SH-SY5Y (cell line): Measurements from ENCODE around the gene RNF44.

ENCODE experiments used
- GATA2 ChIP-seq: IDR thresholded peaks from 2 replicates; pipeline ENCODE4 v1.6.1; 2011; ENCODE audit warnings: mild to moderate bottlenecking, low read depth, low read length
- GATA3 ChIP-seq: IDR thresholded peaks from 2 replicates; pipeline ENCODE4 v1.6.1; 2011; ENCODE audit warnings: low read depth, mild to moderate bottlenecking, low read length, moderate library complexity

Gene RNF44

DNA sequence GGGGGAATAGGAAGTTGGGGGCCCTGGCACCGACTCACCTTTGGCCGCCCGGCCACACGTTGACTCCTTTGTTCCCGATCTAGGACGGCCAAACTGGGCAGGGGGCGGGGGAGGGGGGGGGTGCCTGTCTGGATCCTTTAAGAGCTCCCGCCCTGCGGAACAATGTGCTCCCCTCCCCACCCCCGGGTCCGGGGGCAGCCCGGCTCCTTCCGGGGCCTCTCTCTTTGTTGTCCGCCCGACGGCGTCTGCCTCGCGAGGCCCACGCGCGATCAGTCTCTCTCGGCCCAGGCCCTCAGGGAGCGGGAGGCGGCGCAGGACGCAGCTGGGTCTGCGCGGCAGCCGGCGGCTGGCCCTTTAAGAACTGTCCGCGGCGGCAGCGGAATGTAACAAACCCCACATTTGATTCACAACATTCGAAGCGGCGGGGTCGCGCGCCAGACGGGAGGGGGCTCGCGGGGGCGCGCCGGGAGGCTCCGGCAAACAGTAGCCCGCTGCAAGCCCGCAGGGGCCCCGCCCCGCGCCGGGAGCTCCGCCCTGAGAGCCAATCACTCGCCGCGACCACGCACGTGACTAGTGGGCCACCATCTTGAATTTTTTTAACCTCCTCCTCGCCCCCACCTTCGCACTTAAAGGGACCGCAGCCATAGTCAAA lies at the start of gene RNF44:
RNF44 (minus strand) TSS at position 501 of the 652 bp plus-strand sequence. CDS start 4,930 bp downstream, outside the sequence.
- TF ChIP-seq GATA3 (no peak), GATA2 (no peak)

DNA sequence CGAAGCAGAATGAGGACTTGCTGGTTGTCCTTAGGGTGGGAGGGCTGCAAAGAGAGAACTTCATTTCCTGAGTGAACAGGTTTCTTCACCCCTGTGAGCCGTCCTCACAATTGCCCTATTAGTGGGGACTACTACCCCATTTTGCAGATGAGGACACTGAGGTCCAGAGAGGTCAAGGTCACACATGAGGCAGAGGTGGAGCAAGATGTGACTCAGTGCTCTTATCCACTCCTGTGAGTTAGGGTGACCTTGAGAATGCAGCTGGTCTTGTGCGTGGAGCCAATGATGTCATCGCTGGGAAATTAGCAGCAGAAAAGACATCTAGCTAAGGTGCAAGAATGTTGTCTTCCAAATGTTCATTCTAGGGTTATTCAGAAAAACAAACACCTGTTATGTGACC lies 45.9 kb upstream of the RNF44 start:
- TF ChIP-seq GATA3 (no peak), GATA2 (no peak)

DNA sequence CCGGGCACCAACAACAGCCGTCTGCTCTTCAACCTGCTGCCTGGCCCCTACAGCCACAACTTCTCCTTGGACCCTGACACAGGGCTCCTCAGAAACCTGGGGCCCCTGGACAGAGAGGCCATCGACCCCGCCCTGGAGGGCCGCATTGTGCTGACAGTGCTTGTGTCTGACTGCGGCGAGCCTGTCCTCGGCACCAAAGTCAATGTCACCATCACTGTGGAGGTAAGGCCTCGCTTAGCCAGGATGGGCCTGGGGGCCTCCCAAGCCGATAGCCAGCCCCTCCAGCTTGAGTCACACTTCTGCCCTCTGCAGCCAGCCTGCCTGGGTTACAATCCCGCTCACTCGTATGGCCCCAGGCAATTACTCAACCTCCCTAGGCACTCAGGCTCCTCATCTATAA lies 44.2 kb upstream of the RNF44 start:
- no peak for TF ChIP-seq GATA3
- no peak for TF ChIP-seq GATA2

DNA sequence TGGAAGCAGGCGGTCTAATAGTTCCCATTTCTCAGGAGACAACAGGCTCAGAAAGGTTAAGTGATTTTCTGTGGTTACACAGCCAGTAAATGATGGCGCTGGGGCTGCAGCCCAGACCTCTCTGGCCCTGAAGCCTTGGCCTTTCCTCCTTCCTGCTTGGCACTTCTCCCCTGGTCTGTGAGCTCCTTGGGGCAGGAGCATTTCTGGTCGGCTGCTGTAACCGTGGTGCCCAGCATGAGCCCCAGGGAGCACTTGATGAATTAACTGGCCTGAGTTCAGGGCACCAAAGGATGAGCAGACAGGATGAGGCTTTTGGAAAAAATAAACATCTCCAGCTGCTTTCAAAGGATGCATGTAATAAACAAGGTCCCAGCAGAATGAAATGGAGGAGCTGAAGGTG lies 42.1 kb upstream of the RNF44 start:
- TF ChIP-seq GATA3: no peak
- TF ChIP-seq GATA2: no peak

DNA sequence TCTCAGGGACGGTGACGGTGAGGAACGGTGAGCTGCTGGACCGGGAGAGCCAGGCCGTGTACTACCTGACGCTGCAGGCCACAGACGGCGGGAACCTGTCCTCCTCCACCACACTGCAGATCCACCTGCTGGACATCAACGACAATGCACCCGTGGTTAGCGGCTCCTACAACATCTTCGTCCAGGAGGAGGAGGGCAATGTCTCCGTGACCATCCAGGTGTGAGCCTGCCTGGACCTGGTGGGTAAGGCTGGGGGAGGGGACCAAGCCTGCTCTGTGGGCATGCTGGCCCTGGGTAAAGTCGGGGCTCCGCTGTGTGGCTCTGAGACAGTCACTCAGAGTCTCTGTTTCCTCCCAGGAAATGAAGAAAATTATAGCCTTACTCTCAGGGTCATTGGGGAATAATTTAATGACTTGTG lies 41.2 kb upstream of the RNF44 start:
- no peak for TF ChIP-seq GATA2
- TF ChIP-seq GATA3: no peak

DNA sequence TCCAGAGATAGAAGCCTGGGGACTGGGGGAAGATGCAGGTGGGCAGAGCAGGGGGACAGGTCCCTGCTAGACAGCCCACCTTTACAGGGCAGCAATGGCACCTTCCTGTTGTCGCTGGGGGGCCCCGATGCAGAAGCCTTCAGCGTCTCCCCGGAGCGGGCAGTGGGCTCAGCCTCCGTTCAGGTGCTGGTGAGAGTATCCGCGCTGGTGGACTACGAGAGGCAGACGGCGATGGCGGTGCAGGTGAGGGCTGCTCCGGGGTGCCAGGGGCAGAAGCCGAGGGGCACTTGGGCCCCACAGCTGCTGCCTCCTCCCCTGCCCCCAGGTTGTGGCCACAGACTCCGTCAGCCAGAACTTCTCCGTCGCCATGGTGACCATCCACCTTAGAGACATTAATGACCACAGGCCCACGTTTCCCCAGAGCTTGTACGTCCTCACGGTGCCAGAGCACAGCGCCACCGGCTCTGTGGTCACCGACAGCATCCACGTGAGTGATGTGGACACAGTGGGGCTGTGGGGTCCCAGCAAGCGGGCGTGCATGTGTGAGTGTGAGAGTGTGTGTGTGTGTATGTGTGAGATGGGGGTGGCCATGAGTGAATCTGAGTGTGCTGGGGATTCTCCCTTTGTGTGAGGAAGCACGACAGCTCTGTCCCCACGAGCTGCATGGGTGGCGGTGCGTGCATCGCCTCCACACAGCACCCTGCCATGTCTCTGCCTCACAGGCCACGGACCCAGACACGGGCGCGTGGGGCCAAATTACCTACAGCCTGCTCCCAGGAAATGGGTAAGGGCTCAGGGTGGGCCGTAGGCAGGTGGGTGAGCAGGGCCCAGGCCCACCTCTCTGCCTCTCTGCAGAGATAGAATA lies 40.3 kb upstream of the RNF44 start:
- no peak for TF ChIP-seq GATA2
- no peak for TF ChIP-seq GATA3

DNA sequence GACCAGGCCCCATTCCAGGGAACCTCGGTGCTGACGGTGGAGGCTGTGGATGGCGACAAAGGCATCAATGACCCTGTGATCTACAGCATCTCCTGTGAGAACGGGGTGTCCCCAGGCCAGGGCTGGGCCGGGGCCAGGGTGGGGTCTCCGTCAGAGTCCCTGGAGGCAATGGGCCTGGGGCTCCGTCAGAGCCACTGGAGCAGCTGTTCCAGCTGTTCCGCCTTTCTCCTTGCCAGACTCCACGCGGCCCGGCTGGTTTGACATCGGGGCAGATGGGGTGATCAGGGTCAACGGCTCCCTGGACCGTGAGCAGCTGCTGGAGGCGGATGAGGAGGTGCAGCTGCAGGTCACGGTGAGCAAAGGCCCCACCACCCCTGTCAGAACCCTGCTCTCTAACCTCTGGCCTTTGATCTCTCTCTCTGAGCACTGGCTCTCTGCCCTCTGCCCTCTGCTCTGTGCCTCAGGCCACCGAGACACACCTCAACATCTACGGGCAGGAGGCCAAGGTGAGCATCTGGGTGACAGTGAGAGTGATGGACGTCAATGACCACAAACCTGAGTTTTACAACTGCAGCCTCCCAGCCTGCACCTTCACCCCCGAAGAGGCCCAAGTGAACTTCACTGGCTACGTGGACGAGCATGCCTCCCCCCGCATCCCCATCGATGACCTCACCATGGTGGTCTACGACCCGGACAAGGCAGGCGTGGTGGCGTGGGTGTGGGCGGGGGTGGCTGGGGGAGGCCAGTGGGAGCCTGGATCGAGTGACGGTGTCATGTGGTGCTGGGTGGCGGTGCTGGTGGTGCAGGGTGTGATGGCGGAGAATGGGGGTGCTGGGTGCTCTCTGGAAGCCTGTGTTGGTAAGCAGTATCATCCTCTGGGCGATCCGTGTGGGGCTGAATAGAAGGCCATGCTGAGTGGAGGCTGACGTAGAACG lies 38.6 kb upstream of the RNF44 start:
- TF ChIP-seq GATA2 (no peak), GATA3 (no peak)

DNA sequence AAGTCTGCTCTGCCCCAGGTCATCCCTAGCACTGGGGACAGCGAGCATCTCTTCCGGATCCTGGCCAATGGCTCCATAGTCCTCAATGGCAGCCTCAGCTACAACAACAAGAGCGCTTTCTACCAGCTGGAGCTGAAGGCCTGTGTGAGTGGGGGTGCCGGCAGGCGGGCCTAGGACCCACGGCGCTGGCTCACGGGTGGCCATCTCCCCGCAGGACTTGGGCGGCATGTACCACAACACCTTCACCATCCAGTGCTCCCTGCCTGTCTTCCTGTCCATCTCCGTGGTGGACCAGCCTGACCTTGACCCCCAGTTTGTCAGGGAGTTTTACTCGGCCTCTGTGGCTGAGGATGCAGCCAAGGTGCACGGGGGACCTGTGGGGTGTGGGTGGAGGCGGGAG lies 37.9 kb upstream of the RNF44 start:
- TF ChIP-seq GATA2: no peak
- no peak for TF ChIP-seq GATA3

DNA sequence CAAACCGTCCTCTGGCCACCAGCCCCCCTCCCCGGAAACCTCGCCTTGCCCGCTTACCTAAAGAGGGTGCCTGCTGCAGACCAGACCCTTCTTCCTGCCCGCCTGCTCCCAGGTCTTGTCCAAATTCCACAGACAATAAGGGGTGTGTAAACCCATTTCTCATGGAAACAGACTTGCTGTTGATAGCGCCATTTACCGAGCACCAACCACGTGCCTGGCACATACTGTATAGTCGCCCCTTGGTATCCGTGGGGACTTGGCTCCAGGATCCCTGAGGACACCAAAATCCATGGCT lies 37.0 kb upstream of the RNF44 start:
- TF ChIP-seq GATA3 (no peak), GATA2 (no peak)

DNA sequence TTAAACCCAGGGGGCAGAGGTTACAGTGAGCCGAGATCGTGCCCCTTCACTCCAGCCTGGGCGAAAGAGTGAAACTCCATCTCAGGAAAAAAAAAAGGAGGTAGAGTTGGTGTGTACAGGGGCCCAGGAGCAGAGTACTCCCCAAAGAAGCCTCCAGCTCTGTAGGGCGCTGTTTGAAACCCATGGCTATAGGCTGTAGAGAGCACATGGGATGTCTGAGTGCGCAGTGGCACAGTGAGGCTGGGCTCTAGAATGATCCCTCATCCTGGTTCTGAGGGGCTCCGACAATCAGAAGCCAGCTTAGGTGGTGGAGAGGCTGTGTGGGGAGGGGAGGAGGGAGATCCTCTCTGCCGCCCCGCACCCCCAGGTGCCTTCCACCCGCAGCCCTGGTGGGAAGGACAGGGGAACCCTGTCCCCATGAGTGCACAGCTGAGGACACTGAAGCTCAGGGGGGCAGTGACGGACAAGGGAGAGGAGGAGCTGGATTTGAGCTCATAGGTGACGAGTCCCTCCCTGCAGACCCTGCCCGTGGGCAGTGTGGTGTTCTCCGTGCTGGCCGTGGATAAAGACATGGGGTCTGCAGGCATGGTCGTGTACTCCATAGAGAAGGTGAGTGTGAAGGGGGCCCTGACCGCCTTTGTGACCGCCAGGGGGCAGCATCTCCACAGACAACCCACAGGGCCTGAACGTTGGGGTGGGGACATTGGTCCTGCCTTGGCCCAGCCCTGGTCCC lies 36.5 kb upstream of the RNF44 start:
- TF ChIP-seq GATA3 (no peak), GATA2 (no peak)

DNA sequence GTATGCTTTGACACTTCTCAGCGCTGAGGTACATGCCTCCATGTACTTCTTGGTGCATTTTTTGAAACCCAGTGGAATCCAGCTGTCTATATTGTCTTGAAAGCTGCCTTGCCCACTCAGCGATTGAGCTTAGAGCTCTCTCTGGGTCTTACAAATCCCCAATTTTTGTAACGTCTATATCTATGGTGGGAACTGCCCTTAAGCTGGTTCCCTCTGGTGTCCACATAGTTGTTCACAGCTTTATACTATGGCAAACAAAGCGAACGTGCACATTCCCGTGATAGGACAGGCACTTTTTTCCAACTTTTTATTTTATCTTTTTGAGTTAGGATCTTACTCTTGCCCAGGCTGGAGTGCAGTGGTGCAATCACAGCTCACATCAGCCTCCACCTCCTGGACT lies 32.8 kb upstream of the RNF44 start:
- TF ChIP-seq GATA2 (no peak), GATA3 (no peak)

DNA sequence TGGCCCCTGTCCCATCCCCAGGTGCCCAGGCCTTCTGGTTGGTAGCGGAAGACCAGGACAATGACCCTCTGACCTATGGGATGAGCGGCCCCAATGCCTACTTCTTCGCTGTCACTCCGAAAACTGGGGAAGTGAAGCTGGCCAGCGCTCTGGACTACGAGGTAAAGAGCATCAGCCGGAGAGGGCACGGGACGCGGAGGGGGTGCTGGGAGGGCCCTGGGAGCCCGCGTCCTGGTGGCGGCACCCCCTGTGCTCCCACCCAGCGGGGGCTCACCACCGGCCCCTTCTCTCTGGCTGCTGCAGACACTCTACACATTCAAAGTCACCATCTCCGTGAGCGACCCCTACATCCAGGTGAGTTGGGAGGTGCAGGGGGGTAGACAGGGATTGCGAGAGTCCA lies 31.5 kb upstream of the RNF44 start:
- TF ChIP-seq GATA3 (no peak), GATA2 (no peak)

DNA sequence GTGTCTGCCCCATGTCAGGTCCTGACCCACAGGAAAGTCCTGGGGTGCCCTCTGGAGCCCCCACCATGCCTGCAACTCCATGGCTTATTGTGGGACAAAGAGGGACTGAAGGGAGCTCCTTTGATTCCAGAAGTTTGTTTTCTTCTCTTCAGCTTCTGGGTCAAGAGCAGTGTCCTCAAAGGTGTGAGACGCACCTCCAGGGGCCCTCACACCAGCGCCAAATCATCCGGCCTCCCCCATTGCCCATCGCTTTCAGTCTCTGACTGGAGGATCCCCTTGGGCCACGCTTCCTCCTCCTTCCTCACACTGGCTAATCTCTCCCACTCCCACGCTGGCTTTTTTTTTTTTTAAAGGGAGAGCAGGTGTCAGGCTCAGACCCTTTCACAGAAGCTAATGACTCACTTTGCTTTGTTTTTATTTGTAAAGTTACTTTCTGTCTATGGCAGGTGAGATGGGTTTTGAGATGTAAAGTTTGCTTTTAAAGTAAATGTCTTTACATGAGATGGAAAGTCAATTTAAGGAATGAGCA lies 28.6 kb upstream of the RNF44 start:
- no peak for TF ChIP-seq GATA2
- TF ChIP-seq GATA3: no peak

DNA sequence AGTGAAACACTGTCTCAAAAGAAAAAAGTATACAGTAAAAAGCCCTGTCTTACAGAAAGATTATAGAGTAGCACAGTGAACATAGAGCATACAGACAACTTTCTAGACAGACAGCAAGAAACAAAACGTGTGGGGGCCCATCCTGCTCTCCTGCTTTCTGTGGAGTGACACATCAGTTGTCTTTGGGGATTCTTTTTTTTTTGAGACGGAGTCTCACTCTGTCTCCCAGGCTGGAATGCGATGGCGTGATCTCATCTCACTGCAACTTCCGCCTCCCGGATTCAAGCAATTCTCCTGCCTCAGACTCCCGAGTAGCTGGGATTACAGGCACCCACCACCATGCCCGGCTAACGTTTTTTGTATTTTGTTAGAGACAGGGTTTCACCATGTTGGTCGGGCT lies 26.8 kb upstream of the RNF44 start:
- TF ChIP-seq GATA2 (no peak), GATA3 (no peak)
